GM19099 (cell line): ENCODE measurements around the gene MYOCD.

Source experiments
- POLR2A ChIP-seq: IDR thresholded peaks from 3 replicates; pipeline ENCODE4 v1.6.1; 2011; ENCODE audit warnings: low read depth; ENCODE audit not compliant: insufficient read length; ENCODE audit errors: extremely low read depth

MYOCD gene

GRCh38 chr17:12722282-12722681 lies 56.6 kb downstream of the MYOCD start:
- TF ChIP-seq POLR2A: no peak

DNA sequence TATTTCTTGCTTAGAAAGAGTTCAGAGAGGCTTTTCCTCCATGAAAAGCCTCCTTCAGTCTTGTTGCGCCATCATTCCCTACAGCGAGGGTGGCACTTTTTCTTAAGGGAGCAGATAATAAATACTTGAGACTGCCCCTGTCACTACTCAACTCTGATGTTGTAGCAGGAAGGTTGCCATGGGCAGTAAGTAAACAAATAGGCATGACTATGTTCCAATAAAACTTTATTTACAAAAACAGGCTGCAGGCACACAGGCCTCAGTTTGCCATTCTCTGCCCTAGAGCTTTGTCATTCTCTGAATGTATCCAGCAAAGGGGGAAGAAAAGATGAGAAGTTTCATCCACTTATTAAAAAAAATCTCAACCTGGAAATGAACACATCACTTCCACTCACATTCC lies 60.4 kb downstream of the MYOCD start:
- no peak for TF ChIP-seq POLR2A

GRCh38 chr17:12727076-12727760 lies 61.5 kb downstream of the MYOCD start:
- no peak for TF ChIP-seq POLR2A

DNA sequence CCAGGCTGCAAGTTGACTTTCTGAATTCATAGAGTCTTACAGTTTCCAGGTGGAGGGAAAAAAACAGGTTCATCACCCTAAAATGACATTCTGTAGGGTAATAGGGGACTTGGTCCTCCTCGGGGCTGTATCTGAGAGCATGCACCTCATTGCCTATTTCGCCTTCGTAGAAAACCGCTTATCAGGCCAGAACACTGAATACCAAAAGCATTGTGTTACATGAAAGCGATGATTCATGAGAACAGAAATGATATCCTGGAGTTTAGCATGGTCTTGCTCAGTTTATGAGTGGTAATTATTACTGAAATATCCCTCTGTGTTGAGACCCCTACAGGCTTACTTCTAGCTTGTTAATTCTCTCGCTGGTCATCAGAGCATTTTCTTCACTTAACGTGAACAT lies 62.2 kb downstream of the MYOCD start:
- TF ChIP-seq POLR2A: no peak

GRCh38 chr17:12729086-12729485 lies 63.4 kb downstream of the MYOCD start:
- TF ChIP-seq POLR2A: no peak

- no peak for TF ChIP-seq POLR2A
These were observed 64.7 kb downstream of the MYOCD start for GRCh38 chr17:12730421-12730820.

- no peak for TF ChIP-seq POLR2A
These were observed 65.3 kb downstream of the MYOCD start for GRCh38 chr17:12730931-12731521.

DNA sequence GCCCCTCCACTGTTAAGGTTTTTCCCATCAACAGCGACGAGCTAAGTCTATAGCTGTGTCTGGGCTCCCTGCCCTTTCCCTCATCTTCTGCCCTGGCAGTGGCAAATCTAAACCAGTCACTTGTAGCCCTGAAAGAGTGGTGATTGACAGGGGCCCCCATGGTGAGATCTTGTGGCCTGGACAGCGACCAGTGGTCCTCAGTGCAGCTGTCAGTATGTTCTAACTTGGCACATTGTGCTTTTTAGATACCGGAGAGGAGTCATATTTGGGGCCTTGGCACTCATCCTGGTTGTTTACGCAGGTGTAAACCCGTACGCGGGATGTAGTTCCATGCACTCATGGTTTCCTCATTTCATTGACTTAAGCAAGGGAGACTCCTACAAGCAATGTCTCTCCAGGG lies 66.1 kb downstream of the MYOCD start:
- no peak for TF ChIP-seq POLR2A

DNA sequence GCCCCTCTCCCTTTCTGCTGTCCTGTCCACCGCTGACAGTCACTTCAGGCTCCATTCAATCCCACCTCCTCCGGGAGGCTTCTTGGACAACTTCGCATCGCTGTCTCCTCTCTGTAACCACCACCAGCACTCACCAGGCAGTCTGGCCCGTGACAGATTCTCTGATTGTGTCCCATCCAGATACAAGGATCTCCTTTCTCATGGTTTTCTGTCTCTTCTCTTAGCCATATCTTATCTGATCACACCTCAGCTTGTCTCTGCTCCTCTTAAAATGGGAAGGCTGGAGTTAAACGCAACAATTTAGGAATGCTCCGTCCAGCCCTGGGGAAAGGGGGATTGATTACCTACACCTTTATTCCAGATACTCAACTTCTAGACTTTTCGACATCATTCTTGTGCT lies 66.7 kb downstream of the MYOCD start:
- TF ChIP-seq POLR2A: no peak

- no peak for TF ChIP-seq POLR2A
These were observed 69.2 kb downstream of the MYOCD start for GRCh38 chr17:12734926-12735325.

GRCh38 chr17:12735517-12735916 lies 69.8 kb downstream of the MYOCD start:
- TF ChIP-seq POLR2A: no peak

DNA sequence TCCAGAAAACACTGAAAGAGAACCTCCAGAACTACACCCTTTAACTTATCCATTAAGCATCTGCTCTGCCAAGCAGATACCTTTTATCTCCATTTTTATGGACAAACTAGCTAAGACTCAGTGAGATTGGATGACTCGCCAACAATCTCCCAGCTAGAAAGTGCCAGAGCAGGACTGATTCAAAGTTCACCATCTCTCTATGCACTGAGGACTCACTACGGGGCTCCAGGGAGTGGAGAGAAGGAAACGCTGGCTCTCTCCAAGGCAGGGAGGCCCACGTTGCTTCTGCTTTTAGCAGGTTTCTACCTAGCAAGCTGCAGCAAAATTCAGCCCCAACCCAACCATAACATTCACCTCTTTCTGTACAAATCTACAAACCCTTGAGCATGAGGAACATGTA lies 70.8 kb downstream of the MYOCD start:
- TF ChIP-seq POLR2A: no peak

DNA sequence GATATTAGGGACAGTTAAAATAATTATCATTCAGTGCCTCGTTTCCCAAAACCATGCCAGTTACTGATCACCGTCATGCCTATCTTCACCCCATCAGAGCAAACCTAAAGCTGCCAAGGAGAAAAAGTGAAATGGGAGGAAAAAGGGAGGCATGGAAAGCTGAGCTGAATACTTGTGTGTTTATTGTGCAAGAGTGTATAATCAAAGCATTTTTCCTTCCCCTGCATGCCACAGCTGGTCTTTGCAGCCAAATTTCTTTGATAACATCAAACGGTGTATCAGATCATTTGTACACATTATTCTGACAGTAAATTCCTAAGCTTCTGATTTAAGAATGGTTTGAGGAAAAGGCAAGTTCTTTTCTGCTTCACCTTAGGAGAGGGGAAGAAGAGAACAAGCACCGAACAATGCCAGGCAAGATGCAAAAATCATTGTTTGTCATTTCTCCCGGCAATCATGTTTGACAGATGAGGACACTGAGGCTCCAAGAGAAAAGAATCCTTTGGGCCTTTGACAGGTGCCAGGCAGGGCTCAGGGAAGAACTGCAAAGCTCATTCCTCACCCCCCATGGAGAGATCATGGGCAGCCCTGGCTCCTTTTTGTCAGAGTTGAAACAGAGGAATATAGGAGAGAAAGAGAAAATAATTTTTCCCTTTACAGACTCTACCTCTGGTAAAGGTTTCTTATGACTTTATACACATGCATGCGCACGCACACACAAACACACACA lies 72.2 kb downstream of the MYOCD start:
- TF ChIP-seq POLR2A: no peak

GRCh38 chr17:12738624-12739023 lies 72.9 kb downstream of the MYOCD start:
- TF ChIP-seq POLR2A: no peak

DNA sequence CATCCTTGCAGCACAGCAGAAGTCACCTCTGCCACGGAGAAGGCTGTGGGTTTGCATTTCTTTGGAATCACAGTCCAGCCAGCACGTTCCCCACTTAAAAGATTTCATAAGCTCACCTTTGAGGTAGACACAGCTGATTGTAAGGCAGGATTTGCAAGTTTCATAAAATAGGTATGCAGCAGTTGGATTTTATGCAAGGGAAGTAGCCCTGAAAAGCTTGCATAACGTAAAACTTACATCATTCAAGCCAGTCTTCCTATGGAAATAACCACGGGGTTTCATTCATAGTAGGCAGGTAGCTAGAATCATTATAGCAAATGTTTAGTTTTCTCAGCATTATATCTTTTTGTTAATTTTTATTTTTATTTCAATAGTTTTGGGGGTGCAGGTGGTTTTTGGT lies 73.8 kb downstream of the MYOCD start:
- no peak for TF ChIP-seq POLR2A

DNA sequence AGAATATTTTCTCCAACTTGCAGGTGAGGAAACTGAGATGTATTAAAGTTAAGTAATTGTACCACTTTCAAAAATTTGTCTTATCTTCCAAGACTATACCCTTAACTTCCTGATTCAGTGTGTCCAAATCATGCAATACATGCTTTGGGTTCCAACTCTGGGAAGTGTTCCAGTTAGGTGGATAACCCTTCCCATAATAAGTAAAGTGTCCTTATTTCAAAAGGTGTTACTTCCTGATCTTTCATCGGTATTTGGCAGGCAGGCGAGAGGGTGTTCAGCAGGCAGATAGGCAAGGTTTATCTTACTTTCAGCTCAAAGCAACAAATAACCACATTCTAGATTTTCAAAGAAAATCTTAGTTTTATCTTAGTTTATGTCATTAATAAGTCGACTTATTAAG lies 77.4 kb downstream of the MYOCD start:
- TF ChIP-seq POLR2A: no peak
